ENCODE measurements around the gene MEIS1. TPM values are rescaled to one million over a fixed set of nuclear protein-coding genes. Genes with fewer than 3 reads are reported as not detected.

The MEIS1 gene
- polyA plus RNA-seq, 1 donor, result 16.6 TPM

DNA sequence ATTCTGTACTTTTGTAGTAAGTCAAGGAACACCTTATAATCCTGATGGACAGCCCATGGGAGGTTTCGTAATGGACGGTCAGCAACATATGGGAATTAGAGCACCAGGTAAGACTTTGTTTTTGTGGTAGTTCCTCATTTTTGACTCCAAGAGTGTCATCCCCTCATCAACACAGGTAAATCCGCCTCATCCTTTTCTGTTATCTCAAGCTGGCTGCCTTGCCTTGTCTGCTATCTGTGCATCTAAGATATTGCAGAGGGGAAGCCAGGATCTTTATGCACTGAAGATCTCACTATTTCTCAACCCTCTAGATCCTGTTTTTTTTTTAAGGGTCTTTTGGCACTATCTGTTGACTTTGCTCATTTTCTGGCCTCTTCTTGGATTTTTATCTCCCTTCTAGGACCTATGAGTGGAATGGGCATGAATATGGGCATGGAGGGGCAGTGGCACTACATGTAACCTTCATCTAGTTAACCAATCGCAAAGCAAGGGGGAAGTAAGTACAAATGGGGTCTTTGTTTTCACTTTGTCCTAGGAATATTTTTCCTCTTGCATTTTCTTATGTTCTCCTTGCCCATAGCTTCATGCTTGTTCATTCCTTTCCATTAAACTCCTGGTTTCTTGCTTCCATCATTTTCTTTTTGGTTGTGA lies 133.8 kb downstream of the MEIS1 start:
- no peak for DNase-seq

DNA sequence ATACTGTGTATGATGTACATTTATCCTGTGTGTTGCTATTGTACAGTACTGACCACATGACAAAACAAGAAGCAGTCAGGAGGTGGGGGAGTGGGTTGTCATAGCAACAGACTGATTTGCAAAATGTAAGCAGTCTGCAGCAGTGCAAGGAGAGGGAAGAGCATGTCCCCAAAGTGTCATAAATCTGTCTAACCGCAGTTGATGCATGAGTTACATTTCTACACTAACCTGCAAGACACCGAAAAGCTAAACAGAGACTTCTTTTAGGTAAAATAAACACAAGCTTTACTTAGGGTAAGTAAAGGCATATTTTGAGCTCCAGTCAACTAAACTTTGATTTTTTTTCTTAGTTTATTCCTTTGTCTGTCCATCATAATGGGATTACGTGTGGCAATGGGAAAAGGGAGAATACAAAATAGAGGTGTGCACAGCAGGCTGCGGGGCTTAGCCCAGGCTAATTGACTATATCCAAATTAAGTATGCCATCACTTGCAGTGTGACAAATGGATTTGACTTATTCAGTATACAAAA lies 134.5 kb downstream of the MEIS1 start:
- no peak for DNase-seq

DNA sequence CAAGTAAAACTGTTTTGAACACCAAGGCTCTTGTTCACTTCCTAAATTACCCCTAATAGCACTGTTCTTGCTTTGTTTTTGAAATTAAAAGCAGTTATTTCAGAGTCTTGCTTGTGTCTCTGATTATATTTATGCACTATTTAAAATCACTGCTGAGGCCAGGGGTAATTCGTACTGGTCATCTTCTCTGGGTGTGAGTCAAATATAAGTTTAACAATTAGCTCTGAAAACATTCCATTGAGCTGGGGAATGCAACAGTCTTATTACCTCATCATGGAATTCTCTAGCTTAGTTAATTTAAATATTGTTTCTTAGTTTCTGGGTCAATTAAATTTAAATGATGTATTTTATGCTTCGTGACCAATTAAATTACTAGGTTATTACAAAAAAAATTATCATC lies 135.0 kb downstream of the MEIS1 start:
- DNase-seq, result no peak

DNA sequence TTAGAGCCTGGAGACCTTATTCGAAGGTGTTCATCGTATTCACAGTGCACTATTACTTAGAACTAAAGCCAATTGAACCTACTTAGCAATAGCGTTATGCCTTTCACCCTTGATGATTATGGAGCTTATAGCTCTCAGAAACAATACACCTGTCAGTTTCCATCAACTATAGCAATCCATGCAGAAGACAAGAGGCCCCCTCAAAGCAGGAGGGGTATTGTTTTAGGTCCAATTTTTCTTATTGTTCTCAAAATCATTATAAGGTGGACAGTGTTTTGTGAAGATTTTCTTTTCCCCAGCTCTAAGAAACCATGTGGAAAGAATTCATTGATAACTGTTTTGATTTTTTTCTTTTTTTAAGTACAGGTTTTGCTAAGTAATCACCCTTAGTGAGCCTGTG lies 135.5 kb downstream of the MEIS1 start:
- no peak for DNase-seq

DNA sequence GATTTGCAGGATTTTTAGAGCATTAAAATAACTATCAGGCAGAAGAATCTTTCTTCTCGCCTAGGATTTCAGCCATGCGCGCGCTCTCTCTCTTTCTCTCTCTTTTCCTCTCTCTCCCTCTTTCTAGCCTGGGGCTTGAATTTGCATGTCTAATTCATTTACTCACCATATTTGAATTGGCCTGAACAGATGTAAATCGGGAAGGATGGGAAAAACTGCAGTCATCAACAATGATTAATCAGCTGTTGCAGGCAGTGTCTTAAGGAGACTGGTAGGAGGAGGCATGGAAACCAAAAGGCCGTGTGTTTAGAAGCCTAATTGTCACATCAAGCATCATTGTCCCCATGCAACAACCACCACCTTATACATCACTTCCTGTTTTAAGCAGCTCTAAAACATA lies 137.0 kb downstream of the MEIS1 start:
- no peak for DNase-seq

DNA sequence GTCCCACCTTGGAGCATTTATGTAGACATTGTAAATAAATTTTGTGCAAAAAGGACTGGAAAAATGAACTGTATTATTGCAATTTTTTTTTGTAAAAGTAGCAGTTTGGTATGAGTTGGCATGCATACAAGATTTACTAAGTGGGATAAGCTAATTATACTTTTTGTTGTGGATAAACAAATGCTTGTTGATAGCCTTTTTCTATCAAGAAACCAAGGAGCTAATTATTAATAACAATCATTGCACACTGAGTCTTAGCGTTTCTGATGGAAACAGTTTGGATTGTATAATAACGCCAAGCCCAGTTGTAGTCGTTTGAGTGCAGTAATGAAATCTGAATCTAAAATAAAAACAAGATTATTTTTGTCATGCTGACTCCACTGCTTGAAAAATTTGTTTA lies 137.5 kb downstream of the MEIS1 start:
- DNase-seq, result no peak

DNA sequence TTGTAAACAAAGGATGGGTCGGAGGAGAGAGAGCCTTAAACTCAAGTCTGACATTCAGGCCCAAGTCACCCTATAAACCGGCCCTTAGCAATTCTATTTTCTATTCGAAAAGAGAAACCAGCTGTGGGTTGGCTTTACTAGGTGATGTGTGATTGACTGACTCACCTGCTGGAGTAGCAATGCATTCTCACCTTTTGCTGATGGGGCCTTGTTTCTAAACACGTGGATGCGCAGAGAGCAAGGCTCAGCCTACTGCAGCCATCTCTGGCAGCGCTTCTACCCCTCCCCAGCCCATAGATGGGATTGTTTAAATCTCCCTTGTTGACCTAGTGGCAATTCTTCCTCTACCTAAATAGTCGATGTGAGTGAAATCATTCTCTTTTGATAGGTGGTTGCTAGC lies 138.5 kb downstream of the MEIS1 start:
- no peak for DNase-seq

DNA sequence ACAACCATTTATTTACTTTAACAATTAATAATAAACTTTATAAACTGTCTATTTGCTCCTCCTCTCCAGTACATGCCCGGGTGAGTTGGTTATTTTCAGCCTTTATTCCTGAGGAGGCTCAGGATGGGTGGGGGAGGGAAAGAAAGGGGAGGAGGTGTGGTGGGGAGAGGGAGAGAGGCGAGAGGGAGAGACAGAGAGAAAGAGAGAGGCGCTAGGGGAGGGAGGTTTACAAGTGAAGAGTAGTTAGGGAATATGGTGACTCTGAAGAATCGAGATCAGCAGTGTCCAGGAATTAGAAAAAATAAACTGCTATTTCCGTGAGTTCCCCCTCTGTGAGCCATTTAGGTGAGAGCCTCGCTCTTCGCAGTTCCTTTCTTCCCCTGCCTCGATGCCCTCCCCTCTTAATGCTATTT lies 138.9 kb downstream of the MEIS1 start:
- no peak for DNase-seq

DNA sequence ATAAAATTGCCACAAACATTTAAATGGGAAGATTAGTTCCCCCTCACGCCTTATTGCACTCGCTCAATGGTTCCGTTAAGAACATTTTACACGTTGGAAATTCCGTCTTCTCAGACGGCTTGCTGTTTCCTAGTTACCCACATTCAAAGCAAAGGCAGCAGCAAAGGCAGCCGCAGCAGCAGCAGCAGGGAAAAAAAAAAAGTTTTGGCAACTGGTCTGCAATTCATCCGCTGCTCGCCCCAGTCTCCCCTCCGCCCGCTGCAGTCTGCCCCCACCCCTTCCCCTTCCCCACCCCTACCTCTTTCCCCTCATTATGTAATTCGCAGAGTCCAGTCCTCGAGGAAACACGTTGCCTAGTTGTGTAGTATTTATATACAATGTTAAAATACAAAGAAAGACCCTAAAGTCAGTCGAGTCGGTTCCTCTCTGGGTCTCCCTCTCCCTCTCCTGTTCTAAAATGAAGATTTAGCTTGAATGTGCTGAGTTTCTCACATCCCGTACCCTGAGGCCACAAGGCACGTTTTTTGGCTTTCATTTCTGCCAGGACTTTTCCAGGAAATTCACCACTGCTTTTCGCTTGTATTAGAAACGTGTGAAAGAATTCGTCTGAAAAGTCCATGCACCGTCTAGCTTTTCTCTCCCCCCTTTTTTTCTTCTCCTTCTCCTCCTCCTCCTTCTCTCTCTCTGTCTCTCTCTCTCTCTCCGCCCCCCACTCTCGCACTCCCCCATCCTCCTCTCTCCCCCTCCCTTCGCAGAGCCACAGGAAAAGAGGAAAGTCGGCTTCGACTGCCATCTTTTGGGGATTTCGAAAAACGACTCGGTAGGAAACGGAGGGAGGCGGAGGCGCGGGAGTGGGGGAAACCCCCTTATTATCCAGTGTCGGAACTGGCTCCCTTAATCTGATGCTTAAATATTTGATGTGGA lies 140.0 kb downstream of the MEIS1 start:
- peak; percentile 88 for DNase-seq

DNA sequence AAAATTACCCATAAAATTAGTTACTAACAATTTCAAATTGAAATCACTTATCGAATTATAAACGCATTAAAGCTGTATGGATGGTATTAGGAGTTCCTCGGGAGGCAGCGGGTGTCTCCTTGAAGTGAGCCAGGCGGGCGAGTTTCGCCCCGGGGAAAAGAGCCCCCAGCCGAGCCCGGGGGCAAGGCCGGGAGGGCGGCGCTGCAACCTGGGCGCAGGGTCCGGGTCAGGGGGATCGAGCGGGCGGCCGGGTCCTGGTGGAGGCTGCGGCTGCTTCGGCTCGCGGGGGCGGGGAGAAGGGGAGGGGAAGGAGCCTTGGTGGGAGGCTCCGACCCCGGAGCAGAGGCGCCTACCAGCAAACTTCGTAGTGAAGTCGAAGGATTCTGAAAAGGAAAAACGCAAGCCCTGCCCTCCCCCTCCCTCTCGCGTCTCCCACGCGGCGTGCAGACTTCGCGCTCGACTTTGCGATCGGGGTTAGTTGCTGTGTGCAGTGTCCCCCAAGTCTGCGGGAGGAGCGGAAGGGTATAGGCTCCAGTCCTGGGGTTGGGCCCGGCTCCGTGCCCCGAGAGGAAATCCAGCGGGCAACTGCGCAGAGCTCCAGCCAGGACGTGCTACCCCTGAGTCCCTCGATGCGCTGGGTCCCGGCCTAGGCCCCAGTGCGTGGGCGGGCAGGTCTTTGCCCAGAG lies 140.8 kb downstream of the MEIS1 start:
- no peak for DNase-seq

DNA sequence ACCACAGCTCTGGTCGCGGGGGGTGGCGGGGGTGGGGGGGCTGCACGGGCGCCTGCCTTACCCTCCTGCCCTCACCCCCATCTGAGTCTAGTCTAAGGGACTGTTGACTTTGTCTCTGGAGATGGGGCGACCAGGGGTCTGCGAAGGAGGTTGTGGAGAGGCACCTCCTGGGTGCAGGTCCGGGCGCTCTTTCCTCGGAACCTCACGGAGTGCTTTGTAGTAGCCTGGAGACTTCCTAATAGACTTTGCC lies 141.3 kb downstream of the MEIS1 start:
- DNase-seq, result no peak

DNA sequence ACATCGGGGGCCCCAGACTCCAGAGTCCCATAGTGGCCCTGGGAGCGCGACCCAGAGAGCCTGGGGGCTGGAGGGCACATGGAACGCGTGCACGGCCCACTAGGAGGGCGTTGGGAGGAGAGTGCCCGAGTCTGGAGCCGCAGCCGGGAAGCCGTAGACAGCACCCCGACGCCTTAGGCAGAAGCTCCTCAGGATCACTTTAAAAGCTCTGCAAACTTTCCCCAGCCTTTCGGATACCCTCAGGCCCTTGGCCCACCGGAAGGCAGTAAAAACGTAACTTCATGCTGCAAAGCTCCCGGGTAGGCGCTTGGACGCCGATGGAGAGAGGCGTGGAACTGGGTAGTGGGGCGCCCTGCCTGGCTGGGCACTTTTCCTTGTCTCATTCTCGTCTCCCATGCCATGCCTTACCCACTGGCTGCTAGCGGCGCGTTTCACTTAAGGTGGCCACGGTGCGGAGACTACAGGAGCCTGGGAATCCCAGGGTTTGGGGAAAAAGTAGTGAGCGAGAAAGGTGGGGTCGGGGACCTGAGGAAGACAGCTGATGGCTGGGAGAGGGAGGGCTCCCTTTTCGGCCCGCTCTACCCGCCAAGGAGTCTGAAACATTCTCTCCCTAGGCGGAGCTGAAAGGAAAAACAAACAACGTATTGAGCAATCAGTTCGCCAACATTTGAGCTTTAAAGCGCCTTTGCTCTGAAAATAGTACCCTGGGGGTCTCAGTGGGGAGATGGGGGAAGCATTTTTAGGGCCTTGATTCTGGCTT lies 141.8 kb downstream of the MEIS1 start:
- no peak for DNase-seq

DNA sequence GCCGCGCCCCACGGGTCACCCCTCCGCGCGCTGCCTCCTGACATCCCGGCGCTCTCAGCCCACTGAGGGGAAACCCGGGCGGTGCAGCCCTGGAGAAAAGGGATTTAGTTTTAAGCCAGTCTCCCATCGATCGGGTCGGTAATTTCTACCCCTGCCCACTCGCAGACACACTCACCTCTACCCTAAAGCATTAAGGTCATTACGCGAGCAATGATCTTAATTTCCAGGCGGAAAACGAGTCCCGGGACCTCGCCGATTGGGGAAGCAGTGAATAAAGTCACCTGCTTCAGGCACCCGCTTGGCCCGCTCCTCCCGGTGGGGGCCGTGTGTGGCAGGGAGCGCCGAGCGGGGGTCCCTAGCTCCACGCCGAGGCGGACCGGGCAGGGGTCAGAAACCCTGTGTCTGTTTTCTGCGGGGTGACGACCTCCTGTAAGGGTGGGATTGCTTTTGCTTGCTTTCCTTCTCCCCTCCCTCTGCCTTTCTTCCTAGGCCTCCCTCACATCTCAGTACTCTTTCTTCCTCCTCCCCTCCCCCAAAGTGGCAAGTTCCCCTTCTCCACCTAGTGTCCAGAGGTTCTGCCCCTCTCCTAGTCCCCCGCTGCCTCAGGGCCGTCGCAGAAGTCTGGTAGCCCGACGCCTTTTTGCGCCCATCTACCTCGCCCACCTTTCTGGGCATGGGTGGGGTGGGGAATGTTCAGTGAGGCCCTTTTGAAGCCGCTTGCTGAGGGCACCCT lies 142.6 kb downstream of the MEIS1 start:
- DNase-seq, result no peak

DNA sequence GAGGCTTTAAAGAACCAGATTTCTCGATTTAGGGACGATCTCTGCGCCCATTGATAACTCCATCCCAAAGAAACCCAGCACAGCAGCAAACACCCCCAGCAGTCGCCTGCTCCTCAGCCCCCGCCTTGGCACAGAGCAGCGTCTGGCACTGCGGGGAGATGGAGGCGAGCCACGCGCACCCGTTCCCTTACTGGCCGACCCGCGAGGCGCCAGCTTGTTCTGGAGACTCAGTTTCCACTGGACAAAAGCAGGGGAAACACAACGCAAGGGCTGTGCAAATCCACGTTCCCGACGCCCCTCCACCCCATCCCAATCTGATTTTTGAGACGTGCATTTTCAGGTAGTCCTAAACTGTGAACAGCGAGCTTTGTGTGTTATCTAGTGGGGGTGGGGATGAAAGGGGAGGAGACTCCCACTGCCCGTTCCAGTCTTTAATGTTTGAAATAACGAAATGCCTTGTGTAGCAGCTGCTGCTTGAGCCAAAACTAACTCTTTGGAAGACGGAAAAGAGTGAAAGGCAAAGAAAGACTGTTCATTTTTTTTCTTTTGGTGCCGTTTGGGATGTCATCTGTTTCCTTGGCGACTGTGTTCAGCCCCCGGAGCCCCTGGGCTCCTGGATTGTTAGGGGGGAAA lies 143.2 kb downstream of the MEIS1 start:
- DNase-seq, result no peak

DNA sequence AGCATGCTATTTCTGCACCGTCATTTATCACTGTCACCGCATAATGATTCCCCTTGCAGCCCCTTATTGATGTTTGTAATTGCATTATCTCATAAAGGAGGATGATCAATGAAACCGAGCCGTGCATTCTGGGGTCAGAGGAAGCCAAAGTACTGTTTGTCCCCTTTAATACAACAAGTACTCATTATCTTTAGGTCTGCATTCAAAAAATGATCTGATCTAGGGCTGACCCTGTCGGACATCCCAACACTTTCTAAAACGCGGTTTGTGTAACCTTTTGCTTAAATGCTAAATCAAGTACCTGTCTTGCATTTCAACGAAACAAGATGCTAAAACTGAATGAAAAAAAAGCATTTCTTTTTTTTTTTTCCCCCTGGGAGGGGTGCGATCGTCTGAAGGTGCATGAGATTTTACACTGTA lies 143.8 kb downstream of the MEIS1 start:
- DNase-seq, result no peak

DNA sequence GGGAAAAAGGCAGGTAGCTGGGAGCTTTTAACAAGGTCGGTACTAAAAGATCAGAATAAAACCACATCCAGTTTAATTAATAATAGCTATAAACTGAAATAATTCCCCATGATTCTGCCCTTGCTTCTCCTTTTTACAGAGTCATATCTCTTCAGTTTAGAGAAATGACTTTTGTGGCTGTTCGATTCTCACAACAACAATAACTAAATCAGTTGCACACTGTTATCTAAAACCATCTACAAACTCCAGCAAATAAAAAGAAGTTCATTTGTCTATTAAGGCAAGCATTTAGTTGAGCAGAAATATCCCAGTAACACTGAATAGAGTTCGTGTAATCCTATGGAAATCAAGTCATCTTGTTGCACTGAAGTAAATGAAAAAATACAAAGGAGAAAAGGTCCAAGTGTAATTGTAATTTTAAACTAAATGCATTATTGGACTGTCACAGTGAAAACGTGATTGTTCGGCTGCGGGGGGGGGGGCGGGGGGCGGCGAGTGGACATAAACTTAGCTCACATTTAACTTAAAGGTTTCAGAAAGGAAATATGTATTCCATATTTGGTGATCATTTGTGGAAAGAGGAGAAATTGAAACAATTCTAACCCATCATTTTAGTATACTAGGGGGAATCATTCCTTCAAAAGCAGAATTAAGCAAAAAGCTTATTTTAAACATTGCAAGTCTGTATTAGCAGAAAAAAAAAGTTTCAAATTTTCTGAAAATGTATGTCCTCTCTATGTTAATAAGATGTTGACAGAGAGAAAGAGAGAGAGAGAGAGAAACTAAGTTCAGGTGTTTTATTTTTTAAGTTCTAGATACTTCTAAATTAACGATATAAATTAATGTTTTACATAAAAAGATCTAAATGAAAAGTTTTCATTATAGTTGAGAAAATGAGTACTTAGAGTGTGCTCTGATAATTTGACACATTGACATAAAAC lies 144.5 kb downstream of the MEIS1 start:
- no peak for DNase-seq

DNA sequence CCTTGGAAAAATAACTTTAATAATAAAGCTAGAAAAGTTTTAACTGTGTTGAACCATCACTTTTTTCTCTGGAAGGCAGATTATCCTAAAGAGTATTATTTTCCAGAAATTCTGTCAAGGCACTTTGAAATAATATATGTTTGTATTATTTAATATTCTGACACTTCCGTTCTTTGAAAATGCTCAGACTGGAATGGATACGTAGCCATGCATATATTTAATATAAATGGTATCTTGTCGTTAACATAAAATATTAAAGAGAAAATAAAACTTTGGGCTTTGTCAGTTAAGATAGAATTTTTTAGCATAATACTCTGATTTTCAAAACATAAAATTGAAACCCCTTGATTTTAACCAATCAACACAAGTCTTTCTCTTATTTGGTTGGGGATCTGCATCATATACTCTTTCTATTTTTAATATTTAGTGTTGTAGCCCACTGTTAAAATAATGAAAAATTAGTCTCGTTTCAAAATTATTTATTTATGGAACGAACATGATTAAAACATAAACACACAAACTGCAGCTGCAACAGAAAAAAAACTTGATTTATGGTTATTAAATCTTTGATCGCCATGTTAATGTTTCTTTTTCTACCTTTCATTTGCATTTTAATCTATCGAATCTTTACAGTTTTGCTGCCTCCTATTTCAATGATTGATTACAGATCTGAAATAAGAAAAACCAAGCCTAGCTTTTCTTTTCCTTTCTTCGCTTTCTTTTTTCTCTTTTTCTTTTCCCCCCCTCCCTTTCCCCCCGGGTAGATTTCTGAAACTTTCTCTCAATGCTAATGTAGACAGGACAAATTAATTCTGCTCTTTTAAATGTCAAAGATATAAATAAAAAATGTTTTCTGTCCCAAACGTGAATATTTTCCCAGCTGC lies 145.5 kb downstream of the MEIS1 start:
- DNase-seq, result no peak

DNA sequence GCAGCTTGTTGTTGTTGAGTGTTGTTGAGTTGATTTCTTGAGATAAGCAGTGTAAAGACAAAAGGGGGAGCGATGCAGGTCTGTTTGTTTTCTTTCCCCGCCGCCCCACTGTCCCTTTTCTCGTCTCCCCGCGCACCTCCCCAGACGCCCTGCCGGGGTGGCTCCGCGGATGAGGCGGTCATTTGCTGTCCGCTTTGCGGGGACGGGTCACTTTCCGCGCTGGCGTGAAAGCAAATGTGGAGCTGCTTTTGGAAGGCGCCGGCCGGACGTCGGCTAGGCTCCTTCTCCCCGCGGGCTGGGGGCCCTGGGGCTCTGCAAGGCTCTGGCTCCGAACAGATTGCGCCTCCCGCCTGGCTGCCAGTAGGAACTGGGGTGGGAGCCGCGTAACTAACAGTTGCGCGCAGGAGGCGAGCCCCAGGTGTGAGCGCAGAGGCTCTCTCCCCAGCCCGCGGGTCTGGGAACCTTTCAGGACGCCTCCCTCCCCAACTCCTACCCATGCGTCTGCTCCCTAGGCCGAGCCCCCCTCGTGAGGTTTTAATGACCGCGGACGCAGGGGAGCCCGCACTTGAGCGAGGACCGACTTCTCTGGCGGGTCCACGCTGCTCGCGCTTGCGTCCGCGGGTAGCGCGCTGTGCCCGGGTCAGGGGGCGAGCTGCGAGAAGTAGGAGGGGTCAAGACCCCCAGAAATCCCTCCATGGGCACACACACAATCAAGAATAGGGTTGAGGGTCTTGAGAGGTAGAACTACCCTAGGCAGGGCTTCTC lies 146.6 kb downstream of the MEIS1 start:
- DNase-seq, result no peak

Data from hindlimb muscle (tissue), 1 donor.